ENCODE measurements around the gene CD44. TPM values are rescaled to one million over a fixed set of nuclear protein-coding genes. Genes with fewer than 3 reads are reported as not detected.
A peak's percentile ranks its signal among the peaks of the same experiment; 100 is the strongest.

CD44 gene
- total and polyA plus RNA-seq, 8 donors: 332 to 693 (median 504) TPM

DNA sequence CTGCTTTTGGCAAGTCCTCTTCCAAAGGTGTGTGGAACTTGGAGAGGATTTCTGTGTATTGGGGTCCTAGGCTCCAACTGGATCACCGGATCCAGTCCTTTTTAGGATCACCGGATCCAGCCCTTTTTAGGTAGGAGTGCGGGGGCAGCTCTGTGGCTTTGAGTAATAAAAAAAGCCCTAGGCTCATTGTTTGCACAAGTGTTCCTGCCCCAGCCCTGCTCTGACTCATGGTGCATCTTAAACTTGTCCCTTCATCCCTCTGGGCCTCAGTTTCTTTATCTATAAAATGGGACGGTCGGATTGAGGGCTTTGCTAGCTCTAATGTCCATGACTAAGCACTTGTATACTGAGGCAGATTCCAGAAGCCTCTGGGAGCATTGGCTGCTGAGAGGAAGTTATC is 22.7 kb upstream of the CD44 start:
- intact Hi-C loops (cut with DNase I): no loop called here
- H3K4me1 ChIP-seq: peaks cover 0 to 7% of the 10 kb centered on the region in 2 donors
- ATAC-seq: no peak
- H3K27ac ChIP-seq: no peak overlapping the region
- TF ChIP-seq, protein P1, sequence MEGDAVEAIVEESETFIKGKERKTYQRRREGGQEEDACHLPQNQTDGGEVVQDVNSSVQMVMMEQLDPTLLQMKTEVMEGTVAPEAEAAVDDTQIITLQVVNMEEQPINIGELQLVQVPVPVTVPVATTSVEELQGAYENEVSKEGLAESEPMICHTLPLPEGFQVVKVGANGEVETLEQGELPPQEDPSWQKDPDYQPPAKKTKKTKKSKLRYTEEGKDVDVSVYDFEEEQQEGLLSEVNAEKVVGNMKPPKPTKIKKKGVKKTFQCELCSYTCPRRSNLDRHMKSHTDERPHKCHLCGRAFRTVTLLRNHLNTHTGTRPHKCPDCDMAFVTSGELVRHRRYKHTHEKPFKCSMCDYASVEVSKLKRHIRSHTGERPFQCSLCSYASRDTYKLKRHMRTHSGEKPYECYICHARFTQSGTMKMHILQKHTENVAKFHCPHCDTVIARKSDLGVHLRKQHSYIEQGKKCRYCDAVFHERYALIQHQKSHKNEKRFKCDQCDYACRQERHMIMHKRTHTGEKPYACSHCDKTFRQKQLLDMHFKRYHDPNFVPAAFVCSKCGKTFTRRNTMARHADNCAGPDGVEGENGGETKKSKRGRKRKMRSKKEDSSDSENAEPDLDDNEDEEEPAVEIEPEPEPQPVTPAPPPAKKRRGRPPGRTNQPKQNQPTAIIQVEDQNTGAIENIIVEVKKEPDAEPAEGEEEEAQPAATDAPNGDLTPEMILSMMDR (IDR thresholded peaks at IDR 0.05): no peak
- no peak overlapping the region for H3K4me3 ChIP-seq
- H3K9me3 ChIP-seq: no peaks in the 10 kb centered on the region
- H3K36me3 ChIP-seq: no peaks in the 10 kb centered on the region
- no peak for DNase-seq
- H3K27me3 ChIP-seq: no peaks in the 10 kb centered on the region

DNA sequence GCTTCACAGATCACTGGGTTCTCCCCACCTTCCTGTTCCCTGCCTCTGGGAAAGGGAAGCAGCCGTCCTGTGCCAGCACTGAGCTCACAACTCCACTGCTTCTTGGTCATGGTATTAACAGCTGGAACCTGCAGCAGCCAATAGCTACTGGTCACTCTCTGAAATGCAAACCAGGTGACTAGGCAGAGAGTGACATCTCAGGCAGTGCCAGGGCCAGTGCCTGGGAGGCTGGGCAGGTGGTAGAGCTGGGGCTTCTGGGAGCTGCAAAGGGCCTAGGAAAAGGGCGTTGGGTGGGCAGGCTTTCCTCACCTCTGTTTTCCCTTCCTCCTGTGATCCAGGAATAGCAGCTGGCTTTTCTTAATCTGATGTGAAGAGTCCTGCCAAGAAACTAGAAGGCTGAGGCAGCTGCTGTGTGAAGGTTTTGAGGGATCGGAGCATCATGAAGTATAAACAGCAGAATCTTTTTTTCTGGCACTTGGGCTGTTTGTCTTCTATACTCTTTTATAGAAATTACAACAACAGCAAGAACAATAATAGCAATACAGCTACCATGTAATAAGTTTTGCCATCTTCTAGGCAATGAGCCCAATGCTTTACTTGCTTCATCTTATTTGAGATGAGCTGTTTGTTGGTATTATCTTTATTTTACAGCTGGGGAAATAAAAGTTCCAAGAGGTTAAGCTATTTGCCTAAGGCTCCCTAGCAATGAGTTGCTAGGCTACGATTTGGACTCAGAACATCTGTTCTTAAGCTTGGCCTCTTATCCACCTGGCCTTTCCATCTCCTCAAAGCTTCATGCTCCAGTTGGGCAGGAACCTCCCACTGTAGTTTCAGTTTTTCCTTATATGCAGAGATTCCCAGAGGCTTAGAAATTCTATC is 22.0 kb upstream of the CD44 start:
- H3K4me1 ChIP-seq: no peaks in the 10 kb centered on the region
- H3K27me3 ChIP-seq: no peaks in the 10 kb centered on the region
- TF ChIP-seq, protein P1 (IDR thresholded peaks at IDR 0.05): no peak
- intact Hi-C loops (cut with DNase I): no loop called here
- H3K27ac ChIP-seq: no peak overlapping the region
- H3K36me3 ChIP-seq: no peaks in the 10 kb centered on the region
- ATAC-seq: peak; percentile 17
- no peaks in the 10 kb centered on the region for H3K9me3 ChIP-seq
- H3K4me3 ChIP-seq: no peak overlapping the region
- DNase-seq: peak in 2 of 4 donors; percentile 65 to 85

DNA sequence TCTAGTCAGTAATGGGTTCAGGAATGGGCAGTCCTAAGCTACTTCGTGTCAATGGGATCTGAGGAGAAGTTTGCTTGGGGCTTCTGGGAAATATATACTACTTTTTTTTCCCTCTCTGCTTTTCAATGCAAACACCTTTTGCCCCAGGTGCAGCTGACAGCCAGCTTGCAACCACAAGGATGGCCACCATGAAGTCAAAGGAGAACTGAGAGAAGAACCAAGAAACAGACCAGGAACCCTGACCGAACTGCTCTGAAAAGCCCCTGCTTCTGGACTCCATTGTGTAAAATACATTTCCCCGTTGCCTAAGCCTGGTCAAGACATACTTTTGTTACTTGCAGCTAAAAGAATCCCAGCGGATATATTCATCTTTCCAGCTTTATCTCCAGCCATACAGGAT is 20.1 kb upstream of the CD44 start:
- ATAC-seq (no peak), DNase-seq (no peak)
- TF ChIP-seq, protein P1 (IDR thresholded peaks at IDR 0.05): no peak
- no peak overlapping the region for H3K4me3 ChIP-seq
- intact Hi-C loops (cut with DNase I): no loop called here
- H3K27me3 ChIP-seq: no peaks in the 10 kb centered on the region
- no peak overlapping the region for H3K27ac ChIP-seq
- no peaks in the 10 kb centered on the region for H3K4me1 ChIP-seq
- H3K9me3 ChIP-seq: no peaks in the 10 kb centered on the region
- no peaks in the 10 kb centered on the region for H3K36me3 ChIP-seq

DNA sequence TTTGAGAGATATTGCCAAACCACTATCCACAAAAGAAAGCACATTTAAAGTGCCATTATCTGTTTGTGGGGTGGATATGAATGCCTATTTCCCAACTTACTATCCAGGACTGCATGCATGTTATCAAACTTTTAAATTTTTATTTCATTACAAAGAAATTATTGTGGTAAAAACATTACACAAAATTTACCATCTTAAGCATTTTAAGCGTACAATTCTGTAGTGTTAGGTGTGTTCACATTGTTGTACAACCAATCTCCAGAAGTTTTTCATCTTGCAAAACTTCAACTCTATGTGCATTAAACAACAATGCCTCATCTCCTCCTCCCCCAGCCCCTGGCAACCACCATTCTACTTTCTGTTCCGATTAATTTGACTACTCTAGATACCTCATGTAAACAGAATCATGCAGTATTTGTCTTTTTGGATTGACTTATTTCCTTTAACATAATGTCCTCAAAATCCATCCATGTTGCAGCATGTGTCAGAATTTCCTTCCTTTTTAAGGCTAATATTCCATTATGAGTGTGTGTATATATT is 17.6 kb upstream of the CD44 start:
- Histone ChIP-seq H3K4me3 (no peak overlapping the region), H3K27me3 (no peaks in the 10 kb centered on the region), H3K9me3 (no peaks in the 10 kb centered on the region), H3K27ac (no peak overlapping the region), H3K4me1 (no peaks in the 10 kb centered on the region), H3K36me3 (no peaks in the 10 kb centered on the region)
- intact Hi-C loops (cut with DNase I): no loop called here
- no peak for DNase-seq
- no peak for ATAC-seq
- TF ChIP-seq, protein P1 (IDR thresholded peaks at IDR 0.05): no peak

DNA sequence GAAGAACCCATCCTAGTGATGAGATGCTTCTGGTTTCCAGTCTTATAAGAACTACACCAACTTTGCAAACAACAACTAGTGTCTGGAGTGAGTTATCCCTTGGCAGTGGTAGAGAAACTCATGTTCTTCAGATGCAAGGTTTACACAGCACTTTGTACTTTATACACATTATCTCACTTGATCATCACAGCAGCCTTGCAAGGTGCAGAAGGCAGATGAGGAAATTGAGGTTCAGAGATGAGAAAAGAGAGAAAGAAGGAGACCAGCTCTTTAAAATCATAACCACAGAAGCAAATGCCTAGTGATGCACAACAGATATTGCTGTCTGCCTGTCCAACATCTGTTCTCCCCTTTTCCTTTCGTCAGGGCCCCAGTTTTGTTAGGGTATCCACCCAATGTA is 16.7 kb upstream of the CD44 start:
- Histone ChIP-seq H3K4me3 (no peak overlapping the region), H3K27me3 (no peaks in the 10 kb centered on the region), H3K36me3 (no peaks in the 10 kb centered on the region), H3K27ac (no peak overlapping the region), H3K4me1 (no peaks in the 10 kb centered on the region), H3K9me3 (no peaks in the 10 kb centered on the region)
- TF ChIP-seq, protein P1 (IDR thresholded peaks at IDR 0.05): no peak
- intact Hi-C loops (cut with DNase I): no loop called here
- DNase-seq (no peak), ATAC-seq (no peak)

All from left lung (tissue), 10 donors.